GM12872 (cell line): ENCODE results near the gene BBS9.

Source experiments
- TF ChIP-seq, protein P1 (sequence below): IDR thresholded peaks from 3 replicates; pipeline ENCODE4 v1.5.1; 2011; ENCODE audit warnings: low read depth, mild to moderate bottlenecking, low read length, moderate library complexity; ENCODE audit not compliant: insufficient read depth

Gene BBS9

DNA sequence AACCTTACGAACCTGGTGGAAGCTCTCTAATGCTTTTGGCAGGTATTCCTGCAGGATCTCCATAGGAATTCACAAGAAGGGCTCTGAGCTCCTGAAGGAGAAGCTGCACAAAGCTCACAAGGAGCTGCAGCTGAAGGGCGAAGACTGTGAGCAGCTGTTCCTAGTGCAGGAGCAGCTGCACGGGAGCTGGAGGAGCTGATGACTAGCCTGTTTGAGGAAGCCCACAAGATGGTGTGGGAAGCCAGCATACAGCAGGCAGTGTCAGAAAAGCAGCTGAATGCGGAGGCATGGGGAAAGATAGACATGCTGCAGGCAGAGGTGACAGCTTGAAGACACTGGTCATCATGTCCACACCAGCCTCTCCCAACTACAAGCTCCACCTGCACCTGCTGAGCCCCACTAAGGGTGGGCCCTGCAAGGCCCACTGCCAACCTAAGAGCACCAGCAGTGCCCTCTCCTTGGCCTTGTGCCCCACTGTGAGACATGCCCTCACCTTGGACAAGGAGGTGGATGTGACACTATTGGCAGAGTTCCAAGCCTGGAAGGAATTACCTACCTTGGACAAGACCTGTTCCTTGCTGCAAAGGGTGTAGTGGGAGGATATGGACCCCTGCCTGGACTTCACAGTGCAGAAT is 250.6 kb downstream of the BBS9 start:
- TF ChIP-seq, protein P1, sequence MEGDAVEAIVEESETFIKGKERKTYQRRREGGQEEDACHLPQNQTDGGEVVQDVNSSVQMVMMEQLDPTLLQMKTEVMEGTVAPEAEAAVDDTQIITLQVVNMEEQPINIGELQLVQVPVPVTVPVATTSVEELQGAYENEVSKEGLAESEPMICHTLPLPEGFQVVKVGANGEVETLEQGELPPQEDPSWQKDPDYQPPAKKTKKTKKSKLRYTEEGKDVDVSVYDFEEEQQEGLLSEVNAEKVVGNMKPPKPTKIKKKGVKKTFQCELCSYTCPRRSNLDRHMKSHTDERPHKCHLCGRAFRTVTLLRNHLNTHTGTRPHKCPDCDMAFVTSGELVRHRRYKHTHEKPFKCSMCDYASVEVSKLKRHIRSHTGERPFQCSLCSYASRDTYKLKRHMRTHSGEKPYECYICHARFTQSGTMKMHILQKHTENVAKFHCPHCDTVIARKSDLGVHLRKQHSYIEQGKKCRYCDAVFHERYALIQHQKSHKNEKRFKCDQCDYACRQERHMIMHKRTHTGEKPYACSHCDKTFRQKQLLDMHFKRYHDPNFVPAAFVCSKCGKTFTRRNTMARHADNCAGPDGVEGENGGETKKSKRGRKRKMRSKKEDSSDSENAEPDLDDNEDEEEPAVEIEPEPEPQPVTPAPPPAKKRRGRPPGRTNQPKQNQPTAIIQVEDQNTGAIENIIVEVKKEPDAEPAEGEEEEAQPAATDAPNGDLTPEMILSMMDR, result no peak

DNA sequence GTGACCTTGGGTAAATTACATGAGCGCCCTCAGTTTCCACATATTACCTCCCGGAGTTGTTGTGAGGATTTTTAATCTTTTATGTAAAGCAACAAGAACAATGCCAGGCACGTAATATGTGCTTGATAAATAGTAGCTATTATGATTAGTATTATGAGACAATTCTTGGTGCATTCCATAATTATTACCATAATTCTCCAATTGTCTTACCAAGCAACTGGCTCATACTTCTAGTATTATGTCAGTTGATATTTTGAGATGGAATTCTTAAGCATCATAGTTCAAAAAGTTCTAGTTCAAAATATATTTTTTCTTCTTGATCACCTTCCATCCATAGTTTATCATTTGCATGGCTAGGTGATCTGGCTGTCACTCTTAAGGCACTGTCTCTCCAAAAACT is 259.0 kb downstream of the BBS9 start:
- TF ChIP-seq, protein P1, result no peak

DNA sequence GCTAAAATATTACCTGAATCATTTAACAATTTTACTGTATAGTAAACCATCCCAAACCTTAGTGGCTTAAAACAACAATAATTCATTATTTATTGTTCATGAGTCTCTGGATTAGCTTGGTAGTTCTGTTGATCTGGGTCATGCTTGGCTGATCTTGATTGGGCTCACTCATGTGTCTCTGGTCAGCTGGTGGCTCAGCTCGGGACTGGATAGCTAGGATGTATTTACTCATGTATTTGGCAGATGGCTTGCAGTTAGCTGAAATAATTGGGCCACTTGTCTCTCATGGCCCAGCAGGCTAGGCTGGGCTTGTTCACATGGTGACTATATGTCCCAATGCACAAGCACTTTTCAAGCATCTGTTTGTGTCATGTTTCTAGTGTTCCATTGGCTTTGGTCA is 262.8 kb downstream of the BBS9 start:
- TF ChIP-seq, protein P1, result no peak

DNA sequence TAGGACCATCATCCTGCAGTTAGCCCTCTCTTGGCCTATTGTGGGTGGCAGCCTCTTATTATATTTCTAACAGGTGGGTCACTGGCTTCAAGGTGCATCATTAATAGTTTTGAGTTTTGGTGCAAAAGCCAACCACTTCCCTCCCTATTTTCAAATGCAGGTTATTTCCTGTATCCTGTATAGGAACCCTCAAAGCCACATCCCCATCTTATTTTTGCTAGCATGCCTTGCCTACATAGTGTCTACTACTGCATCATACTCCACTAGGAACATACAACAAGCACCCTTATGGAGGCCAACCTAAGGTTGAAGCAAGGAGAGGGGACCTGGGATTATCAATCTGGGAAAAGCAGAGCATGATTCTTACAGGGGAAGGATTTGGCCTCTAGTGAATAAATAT is 264.4 kb downstream of the BBS9 start:
- TF ChIP-seq, protein P1, result no peak

DNA sequence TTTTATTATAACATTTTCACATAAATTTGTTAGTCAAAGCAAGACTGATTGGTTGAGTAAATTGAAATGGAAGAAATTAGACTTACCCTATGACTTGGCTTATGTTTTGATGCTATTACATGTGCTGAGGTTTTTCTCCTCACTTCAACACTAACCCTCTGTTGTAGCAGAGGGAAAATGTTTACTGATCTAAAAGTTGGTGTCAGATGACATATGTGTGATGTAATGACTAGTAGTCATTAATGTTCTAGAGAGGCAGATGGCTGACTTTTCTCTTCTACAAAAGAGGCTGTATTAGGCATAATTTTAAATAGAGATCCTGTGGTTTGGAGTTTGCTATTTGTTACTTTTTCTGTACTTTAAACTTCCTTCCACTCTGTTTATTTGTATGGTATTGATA is 266.0 kb downstream of the BBS9 start:
- TF ChIP-seq, protein P1, result no peak

DNA sequence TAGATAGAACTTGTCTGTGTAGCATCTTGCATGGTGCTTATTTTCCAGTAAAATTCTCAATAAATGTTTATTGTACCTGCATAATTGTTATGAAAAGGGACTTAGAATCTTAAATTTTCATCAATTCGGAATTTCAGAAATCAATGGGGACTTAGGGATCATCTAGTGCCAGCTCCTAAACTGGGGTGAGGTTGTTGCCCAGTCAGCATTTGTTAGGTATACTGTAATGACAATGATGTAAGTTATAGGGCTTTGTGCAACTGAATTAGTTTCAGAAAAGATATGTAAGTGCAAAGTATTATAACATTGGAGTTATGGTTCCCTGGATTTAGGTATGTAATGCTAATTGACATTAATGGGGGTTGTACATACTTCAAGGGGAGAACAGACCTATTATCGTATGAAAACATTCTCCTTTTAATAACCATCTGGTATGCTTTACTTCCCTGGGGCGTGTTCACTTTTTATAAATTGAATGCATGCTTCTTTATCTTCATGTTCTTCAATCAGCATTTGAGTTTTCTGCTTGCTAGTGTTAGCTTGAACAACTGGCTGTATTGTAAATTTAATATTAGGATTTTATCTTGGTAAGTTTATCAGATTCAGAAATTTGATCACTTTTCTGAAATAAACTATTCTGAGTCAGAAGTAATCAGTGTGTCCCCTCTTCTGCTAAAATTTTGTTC is 270.3 kb downstream of the BBS9 start:
- TF ChIP-seq, protein P1, result no peak

DNA sequence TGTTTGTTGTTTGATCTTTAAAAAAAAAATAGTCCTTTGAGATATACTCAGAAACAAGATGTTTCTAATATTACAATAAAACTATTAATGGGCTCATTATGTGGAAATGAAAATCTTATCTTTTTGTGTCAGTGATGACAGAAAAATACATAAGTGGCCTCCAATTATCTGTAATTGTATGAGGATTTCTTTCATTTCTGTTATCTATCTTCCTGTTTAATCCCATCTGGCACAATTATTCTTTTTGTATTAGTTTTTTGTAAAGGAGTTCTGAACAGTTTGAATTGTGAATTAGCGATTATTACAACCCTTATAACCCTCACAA is 270.8 kb downstream of the BBS9 start:
- TF ChIP-seq, protein P1, result no peak
